ENCODE measurements around the gene ATRN. TPM values are rescaled to one million over a fixed set of nuclear protein-coding genes. Genes with fewer than 3 reads are reported as not detected.

The ATRN gene
- total and polyA plus RNA-seq, 2 of the 8 experiments (the other 6 are each of a cell fraction or from before 2014, with no cell fraction given), result 12.0 to 17.4 TPM

GRCh38 chr20:3622406-3622805 lies 151.6 kb downstream of the ATRN start:
- no peak for DNase-seq (ENCODE audit: low read depth in 1 of 2, low spot score in 2 of 2)
- H3K4me1 ChIP-seq (replicated peaks in 1 of 4; ENCODE audit: control insufficient read depth in 3 of 4, insufficient read depth in 4 of 4, low read length in 3 of 4), result no peaks in the 10 kb centered on the region
- H3K79me2 ChIP-seq (ENCODE audit: control insufficient read depth in 1 of 2, insufficient read depth in 2 of 2, low read length in 2 of 2), result no peaks in the 10 kb centered on the region
- H3K9me3 ChIP-seq (ENCODE audit: insufficient read depth in 2 of 2, low read depth in 1 of 2, low read length in 1 of 2), result no peaks in the 10 kb centered on the region
- H3K27me3 ChIP-seq (replicated peaks in 1 of 4; ENCODE audit: control insufficient read depth in 3 of 4, extremely low read depth in 1 of 4, insufficient read depth in 3 of 4, low read length in 3 of 4), result no peaks in the 10 kb centered on the region
- no peak overlapping the region for H3K23ac ChIP-seq (ENCODE audit: insufficient read length)
- H3K27ac ChIP-seq (ENCODE audit: low read depth, low read length), result no peak overlapping the region
- no peaks in the 10 kb centered on the region for H4K20me1 ChIP-seq (replicated peaks in 1 of 2; ENCODE audit: control insufficient read depth in 1 of 2, insufficient read depth in 2 of 2, low read length in 2 of 2)
- H2AFZ ChIP-seq (ENCODE audit: low read length), result no peak overlapping the region
- H3K36me3 ChIP-seq (ENCODE audit: control insufficient read depth in 2 of 4, insufficient read depth in 4 of 4, low read length in 3 of 4), result no peaks in the 10 kb centered on the region
- H2AK5ac ChIP-seq (ENCODE audit: low read depth, low read length), result no peak overlapping the region
- no peak for FAIRE-seq
- no peaks in the 10 kb centered on the region for H3K79me1 ChIP-seq (ENCODE audit: low read depth, low read length)
- no peaks in the 10 kb centered on the region for H3K23me2 ChIP-seq (ENCODE audit: low read depth, low read length)
- no peak overlapping the region for H3K4me2 ChIP-seq (ENCODE audit: insufficient read depth in 1 of 2, low read depth in 2 of 2, low read length in 2 of 2)
- no peak overlapping the region for H2BK12ac ChIP-seq (ENCODE audit: low read depth, low read length)
- no peak overlapping the region for H3K9ac ChIP-seq (replicated peaks in 1 of 4; ENCODE audit: extremely low read depth in 1 of 4, low read depth in 3 of 4, low read length in 3 of 4)
- no peak for TF ChIP-seq SIX5 (IDR thresholded peaks at IDR 0.05; ENCODE audit: low read depth, low read length)
- no peak for TF ChIP-seq ZNF274 (IDR thresholded peaks at IDR 0.05; ENCODE audit: borderline replicate concordance, extremely low read depth, low read length)
- no peak for TF ChIP-seq SUZ12 (IDR thresholded peaks at IDR 0.05; ENCODE audit: low read length)
- TF ChIP-seq ATF2 (IDR thresholded peaks at IDR 0.05; ENCODE audit: low read length), result no peak
- H3K56ac ChIP-seq (replicated peaks; ENCODE audit: insufficient read length, low read depth, low read length), result no peak overlapping the region
- no peak overlapping the region for H3K4ac ChIP-seq (replicated peaks; ENCODE audit: insufficient read length, low read depth, low read length)
- no peak overlapping the region for H2BK20ac ChIP-seq (ENCODE audit: low read length)
- H4K8ac ChIP-seq (ENCODE audit: extremely low read depth, insufficient read depth, low read length), result no peak overlapping the region
- no peak overlapping the region for H4K91ac ChIP-seq (replicated peaks; ENCODE audit: insufficient read length, low read length)
- 89% methylated on average over 4 of the region's 4 CpGs; no CpG with 5 or more reads in 1 of the 2 experiments for WGBS, 2 experiments (ENCODE audit: extremely low coverage in 1 of 2, insufficient coverage in 1 of 2, insufficient read length in 1 of 2, insufficient replicate concordance in 2 of 2, low coverage in 1 of 2, low lambda C conversion rate in 2 of 2, missing lambda C conversion rate in 1 of 2)
- H2BK5ac ChIP-seq (ENCODE audit: low read depth, low read length), result no peak overlapping the region
- H2BK15ac ChIP-seq (ENCODE audit: low read length), result no peak overlapping the region
- POLR2A ChIA-PET (ENCODE audit: partially characterized antibody), result no interaction called here
- no peak overlapping the region for H3K18ac ChIP-seq (ENCODE audit: extremely low read depth, low read length)
- CTCF ChIA-PET (ENCODE audit: partially characterized antibody), result interaction anchor here (2.8 kb wide), 1 partner anchor 8 kb away, joined by 10 read pairs; no protein-coding TSS in a partner anchor
- H3K4me3 ChIP-seq (ENCODE audit: extremely low read depth in 1 of 4, insufficient read depth in 2 of 4, low read depth in 3 of 4, low read length in 4 of 4), result no peak overlapping the region
- no peak overlapping the region for H3K14ac ChIP-seq (ENCODE audit: insufficient read length)
- no peak overlapping the region for H4K5ac ChIP-seq (ENCODE audit: insufficient read length, low read depth, low read length)
- H2BK120ac ChIP-seq (replicated peaks; ENCODE audit: low read depth, low read length), result no peak overlapping the region

All from H1 (cell line).